Activated CD4-positive, alpha-beta T cell treated with anti-CD3 and anti-CD28 coated beads for 4 hours (primary cell): ENCODE measurements around the gene GNB1L.

Experiments used
- DNase-seq, 2 donors: peaks; one replicate each; pipeline ENCODE4 v3.0.0-alpha.2; 2020

Gene GNB1L

GRCh38 chr22:19759427-19760057, 95.1 kb downstream of the GNB1L start:
- no peak for DNase-seq

- no peak for DNase-seq
Measured at GRCh38 chr22:19758896-19759426, 95.7 kb downstream of the GNB1L start.

DNA sequence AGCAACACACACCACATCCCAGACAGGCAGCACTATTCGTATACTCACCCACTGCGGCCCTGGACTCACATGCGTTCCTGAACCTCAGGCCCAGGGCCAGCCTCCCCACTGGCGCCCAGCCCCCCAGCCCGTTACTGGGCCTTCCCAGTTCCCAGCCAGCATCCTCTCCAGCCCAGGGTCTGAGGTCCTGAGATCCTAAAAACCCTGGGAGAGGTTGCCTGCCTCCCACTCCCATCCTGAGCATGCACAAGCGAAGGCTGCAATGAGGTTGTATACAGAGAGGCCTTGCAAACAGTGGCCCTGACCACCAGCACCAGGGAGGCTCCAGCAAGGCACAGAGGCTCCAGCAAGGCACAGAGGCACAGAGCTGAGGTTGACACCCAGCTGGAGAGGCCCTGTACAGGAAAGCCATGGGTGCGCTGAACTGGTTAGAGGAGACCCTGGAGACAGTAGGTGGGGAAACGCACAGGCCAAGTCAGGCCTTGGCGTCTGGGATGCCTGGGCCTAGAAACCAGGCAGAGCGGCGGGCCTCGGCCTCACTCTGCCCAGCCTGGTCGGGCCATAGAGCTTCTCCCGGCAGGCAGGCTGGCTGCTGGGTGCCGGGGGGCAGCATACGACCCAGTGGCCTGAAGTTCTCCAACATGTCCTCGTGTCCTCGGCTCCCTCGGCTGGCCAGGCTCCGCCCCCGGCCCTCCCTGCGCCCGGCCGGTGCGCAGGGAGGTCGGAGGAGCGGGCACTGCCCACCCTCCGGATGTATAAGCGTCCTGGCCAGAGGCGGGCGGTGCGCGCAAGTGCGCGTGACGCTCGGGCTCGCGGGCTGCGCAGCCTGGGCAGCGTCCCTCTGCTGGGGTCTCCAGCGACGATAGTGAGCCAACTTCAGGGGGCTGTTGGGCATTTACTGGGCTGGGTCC, 96.4 kb downstream of the GNB1L start:
- DNase-seq: no peak

DNA sequence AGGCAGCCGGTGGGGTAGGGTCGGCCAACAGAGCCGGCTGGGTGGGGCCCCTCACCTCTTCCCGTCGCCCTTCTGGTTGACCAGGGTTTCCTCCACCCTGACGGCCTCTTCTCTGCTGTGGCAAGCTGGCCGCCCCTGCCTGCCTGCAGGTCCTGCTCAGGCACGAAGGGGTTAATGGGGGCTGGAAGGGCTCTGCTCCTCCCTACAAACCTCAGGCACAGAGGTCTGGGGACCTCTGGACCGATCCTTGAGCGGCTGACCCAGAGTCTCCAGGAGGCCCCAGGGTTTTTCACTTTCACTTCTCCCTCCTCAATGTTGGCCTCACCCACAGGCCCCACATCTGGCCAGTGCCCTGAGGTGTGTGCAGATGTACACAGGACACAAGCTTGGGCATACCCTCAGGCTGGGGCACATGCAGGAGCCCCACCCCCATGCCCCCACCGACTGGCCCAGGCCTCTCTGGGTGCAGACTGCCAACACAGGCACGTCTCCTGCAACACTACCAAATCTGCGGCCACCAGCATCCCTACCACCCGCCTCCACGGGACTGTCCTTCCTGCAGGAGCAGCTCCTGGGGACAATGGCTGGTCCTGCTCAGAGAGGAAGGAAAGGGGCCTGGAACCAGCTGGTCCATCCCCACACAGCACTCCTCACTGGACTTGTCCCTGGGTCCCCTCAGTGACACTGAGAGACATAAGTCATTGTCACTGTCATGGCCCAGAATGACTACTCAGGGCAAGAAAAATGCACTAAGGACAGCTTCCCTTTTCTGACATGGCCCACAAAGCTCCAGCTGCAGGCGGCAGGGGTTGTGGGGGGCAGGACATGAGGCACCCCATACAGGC, 97.3 kb downstream of the GNB1L start:
- DNase-seq: no peak

DNA sequence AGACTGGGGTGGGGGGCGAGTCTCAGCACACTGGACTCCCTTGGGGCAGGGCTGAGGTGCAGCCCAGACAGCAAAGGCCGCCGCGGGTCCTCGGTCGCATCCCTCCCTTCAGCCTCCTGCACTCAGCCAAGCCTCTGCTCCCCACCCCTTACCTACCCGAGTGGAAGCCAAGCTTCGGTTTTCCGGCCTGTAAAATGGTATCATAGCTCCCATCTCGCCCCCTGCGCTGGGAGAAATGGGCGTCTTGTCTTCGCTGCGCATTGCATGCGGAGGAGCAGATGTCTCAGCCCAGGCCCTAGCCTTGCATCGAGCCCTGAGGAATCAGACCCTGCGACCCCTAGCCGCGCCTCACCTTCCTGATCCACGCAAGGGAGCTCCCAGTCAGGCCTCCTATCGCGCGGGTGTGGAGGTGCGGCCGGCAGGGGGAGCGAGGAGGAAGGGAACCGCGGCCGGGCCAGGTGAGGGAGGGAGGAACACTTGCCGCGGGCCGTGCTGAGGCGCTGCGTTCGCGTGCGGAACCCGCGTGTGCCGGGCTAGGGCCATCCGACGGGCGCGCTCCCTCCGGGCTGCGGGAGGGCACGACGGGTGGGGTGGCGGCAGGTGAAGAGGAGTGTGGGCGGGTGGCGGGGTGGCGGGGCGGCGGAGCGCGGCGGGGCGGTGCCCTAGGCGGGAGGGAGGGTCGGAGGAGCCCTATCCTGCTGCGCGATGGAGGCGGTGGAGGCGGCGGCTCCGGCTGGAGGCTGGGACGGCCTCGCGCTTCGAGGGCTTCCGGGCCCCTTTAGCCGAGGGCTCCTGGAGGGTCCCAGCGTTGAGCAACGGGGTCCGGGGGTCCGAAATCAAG, 98.2 kb downstream of the GNB1L start:
- DNase-seq: peak; percentile 67 to 70

GRCh38 chr22:19755722-19756287, 98.9 kb downstream of the GNB1L start:
- DNase-seq: no peak

DNA sequence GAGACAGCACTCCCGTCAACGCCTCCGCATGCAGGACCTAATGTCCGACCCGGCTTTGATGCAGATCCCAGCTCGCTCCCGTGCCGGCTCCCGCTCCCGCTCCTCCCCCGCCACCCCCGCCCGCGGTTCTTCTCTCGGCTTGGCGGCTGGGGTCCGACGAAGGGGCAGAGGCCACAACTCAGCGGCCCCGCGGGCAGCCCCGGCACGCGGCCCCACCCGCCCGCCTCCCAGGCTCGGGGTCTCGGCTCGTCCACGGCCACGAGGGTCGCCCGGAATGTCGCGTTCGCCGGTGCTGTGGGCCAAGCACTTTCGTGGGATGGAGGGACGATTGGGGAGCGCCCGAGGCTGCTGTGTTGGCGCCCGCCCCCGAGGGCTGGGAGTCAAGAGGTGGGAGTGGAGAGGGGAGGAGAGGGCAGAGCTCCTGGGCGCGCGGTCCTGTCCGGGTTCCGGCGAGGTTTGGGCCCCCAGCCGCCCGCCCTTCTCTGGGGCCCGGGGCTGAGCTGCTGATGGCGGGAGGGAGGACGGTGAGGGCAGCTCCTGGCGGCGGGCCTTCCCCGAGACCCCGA, 99.4 kb downstream of the GNB1L start:
- DNase-seq: no peak

GRCh38 chr22:19754701-19755144, 100.0 kb downstream of the GNB1L start:
- no peak for DNase-seq

- DNase-seq: no peak
Measured at GRCh38 chr22:19753996-19754700, 100.5 kb downstream of the GNB1L start.

DNA sequence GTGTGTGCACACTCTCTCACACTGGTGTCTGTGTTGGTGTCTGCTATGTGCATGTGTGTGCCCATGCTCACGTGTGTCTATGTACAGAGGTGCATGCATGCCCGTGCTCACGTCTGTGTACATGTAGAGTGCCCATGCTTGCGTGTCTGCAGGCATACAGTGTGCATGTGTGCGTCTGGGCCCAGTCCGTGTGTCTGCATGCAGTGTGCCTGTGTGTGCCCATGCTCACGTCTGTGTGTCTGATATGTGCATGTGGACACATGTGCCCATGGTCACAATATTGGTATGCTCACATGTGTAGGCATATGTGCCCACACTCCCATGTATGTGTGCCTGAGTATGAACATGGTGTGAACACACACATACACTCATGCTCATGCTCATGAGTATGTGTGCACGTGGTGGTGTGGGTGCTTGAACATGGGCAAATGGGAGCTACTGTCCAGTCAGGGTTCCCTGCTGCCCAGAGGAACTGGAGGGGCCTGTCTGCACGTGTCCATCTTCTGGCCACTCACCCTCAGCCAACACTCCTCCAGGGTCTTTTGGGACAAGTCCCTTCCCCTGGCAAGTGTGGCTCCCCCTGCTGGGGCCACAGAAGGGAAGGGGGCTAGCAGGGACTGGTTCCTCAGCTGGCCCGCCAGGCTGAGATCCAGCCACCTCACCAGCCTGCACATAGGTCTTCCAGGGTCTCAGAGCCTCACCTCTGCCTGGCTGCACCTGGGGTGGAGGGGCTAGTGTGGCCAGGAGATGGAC, 101.4 kb downstream of the GNB1L start:
- DNase-seq: no peak

DNA sequence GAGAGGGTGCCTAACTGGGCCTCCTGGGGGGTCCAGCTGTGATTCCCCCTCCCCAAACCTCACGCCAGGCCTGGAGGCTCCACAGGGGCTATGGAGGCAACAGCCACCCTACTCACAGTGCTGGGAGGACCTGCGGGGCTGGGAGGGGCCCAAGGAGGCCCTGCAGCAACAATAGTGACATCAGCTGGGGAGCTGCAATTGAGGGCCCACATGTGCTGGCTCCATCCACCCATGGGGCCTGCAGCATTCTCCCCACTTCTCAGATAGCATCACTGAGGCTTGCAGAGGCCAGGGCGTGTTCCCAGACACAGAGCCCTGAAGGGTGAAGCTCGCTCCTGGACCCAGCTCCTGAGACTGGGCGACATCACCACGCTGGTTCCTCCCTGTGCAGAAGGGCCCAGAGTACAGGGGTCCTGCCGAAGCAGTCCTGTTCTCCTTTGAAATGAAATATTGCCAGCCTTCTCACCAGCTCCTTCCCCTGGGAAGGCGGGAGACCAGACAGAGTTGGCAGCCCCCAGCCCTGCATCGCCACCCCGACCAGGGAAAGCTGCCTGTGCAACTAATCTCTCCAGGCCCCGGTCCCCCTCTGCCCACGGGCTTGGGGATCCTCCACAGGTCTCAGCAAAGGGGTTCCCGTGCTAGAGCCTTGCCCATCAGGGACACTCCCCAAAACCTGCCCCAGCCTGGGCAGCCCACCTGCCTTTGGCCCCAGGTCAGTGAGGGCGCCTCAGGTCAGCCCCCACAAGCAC, 103.0 kb downstream of the GNB1L start:
- DNase-seq: no peak

- no peak for DNase-seq
Measured at GRCh38 chr22:19750507-19751490, 103.9 kb downstream of the GNB1L start.

GRCh38 chr22:19749876-19750275, 104.8 kb downstream of the GNB1L start:
- no peak for DNase-seq

- DNase-seq: no peak
Measured at GRCh38 chr22:19748991-19749664, 105.5 kb downstream of the GNB1L start.

DNA sequence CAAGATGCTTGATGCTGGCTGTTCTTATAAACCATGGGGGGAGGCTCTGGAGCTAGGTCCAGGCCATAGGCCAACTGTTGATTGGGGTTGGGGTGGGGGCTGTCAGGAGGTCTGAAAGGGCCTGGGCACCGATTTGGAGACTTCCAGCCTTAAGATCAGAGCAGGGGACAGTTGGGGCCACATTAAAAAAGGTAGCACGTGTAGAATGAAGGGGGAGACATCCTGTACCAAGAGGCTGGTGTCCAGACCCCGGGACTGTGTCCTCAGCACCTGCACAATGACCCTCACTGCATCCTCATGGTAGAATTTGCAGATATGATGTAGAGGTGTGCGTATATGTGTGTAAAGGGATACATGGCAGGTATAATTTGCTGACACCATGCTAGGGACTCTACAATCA, 106.5 kb downstream of the GNB1L start:
- no peak for DNase-seq

DNA sequence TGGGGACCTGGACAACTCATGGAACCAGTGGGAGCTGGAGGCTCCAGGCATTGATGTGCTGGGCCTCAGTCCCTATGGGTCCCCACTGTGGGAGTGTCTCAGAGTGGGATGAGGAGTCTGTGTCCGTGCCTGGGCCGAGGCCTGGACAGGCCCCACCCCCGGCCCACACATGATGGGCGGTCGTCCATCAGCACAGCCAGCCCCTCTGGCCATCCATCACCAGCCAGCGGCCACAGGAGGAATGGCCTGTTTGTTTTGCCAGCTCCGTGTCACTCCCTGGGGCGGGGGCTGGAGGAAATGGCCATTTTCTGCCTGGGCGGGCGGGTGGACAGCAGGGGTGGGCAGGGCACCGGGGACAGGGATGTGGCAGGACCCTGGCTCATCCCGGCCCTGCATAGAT, 107.1 kb downstream of the GNB1L start:
- DNase-seq: no peak

GRCh38 chr22:19746726-19747125, 107.9 kb downstream of the GNB1L start:
- DNase-seq: no peak
